DND-41 (cell line): Measurements from ENCODE around the gene PCNX2.

Experiments
- CTCF ChIP-seq: IDR thresholded peaks from 2 replicates; pipeline ENCODE4 v1.5.1; 2012; ENCODE audit warnings: borderline replicate concordance, low read length, moderate library complexity, mild to moderate bottlenecking; ENCODE audit not compliant: poor library complexity, severe bottlenecking; ENCODE audit errors: extremely low read depth
- EZH2 ChIP-seq: IDR thresholded peaks from 3 replicates; pipeline ENCODE4 v1.6.1; 2012; ENCODE audit warnings: borderline replicate concordance, low read depth, mild to moderate bottlenecking, moderate library complexity, low read length, inconsistent platforms; ENCODE audit not compliant: severe bottlenecking

- TF ChIP-seq CTCF (no peak), EZH2 (no peak)
Measured at GRCh38 chr1:233025567-233025966, 270.0 kb downstream of the PCNX2 start.
